ENCODE results near the gene GALE. TPM values are rescaled to one million over a fixed set of nuclear protein-coding genes. Genes with fewer than 3 reads are reported as not detected.
"Not testable (repeated sequence)": the region's sequence is repeated elsewhere in the genome, so short reads cannot be mapped to it uniquely, and the experiment has no call there.

Gene GALE
- total and polyA plus RNA-seq, 2 donors (not counting 1 experiment from before 2014, with no cell fraction given): 11.9 to 16.0 TPM

- H2AFZ ChIP-seq (ENCODE audit: low read length): no peak overlapping the region
- H3K4me3 ChIP-seq (replicated peaks in 1 of 4; ENCODE audit: control extremely low read depth in 1 of 4, insufficient read depth in 1 of 4, low read depth in 3 of 4, low read length in 4 of 4): no peak overlapping the region
- H4K20me1 ChIP-seq (ENCODE audit: control insufficient read depth, extremely low read depth, insufficient read depth, low read length): no peaks in the 10 kb centered on the region
- H3K79me2 ChIP-seq (ENCODE audit: control insufficient read depth, insufficient read depth, low read length): no peaks in the 10 kb centered on the region
- H3K9me3 ChIP-seq (ENCODE audit: control insufficient read depth, insufficient read depth, low read depth, low read length): no peaks in the 10 kb centered on the region
- no peak for TF ChIP-seq EZH2 (IDR thresholded peaks at IDR 0.05; ENCODE audit: low read length, missing control alignments)
- TF ChIP-seq, protein P1, sequence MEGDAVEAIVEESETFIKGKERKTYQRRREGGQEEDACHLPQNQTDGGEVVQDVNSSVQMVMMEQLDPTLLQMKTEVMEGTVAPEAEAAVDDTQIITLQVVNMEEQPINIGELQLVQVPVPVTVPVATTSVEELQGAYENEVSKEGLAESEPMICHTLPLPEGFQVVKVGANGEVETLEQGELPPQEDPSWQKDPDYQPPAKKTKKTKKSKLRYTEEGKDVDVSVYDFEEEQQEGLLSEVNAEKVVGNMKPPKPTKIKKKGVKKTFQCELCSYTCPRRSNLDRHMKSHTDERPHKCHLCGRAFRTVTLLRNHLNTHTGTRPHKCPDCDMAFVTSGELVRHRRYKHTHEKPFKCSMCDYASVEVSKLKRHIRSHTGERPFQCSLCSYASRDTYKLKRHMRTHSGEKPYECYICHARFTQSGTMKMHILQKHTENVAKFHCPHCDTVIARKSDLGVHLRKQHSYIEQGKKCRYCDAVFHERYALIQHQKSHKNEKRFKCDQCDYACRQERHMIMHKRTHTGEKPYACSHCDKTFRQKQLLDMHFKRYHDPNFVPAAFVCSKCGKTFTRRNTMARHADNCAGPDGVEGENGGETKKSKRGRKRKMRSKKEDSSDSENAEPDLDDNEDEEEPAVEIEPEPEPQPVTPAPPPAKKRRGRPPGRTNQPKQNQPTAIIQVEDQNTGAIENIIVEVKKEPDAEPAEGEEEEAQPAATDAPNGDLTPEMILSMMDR (conservative IDR thresholded peaks at IDR 0.05 in 1 of 2, IDR thresholded peaks at IDR 0.05 in 1 of 2; ENCODE audit: low read depth in 1 of 2, low read length in 2 of 2): no peak
- H3K27ac ChIP-seq (ENCODE audit: insufficient read depth, low read length): no peak overlapping the region
- DNase-seq (ENCODE audit: low read depth in 2 of 2): no peak
- no peaks in the 10 kb centered on the region for H3K4me1 ChIP-seq (ENCODE audit: control insufficient read depth, extremely low read depth, insufficient read depth, low read length)
- H3K9ac ChIP-seq (ENCODE audit: insufficient read depth, low read length): no peak overlapping the region
- H3K4me2 ChIP-seq (ENCODE audit: extremely low read depth, insufficient read depth, low read length): no peak overlapping the region
- H3K36me3 ChIP-seq (ENCODE audit: control insufficient read depth, insufficient read depth, low read length): peaks cover 2% of the 10 kb centered on the region
- H3K27me3 ChIP-seq (ENCODE audit: control insufficient read depth, insufficient read depth, low read length): no peaks in the 10 kb centered on the region
These were observed 4.5 kb upstream of the GALE start for GRCh38 chr1:23805025-23805424.

- Histone ChIP-seq H3K27ac (ENCODE audit: insufficient read depth, low read length) (no peak overlapping the region), H3K9ac (ENCODE audit: insufficient read depth, low read length) (no peak overlapping the region), H2AFZ (ENCODE audit: low read length) (no peak overlapping the region), H3K4me1 (ENCODE audit: control insufficient read depth, extremely low read depth, insufficient read depth, low read length) (peaks cover 7% of the 10 kb centered on the region), H4K20me1 (ENCODE audit: control insufficient read depth, extremely low read depth, insufficient read depth, low read length) (no peaks in the 10 kb centered on the region), H3K9me3 (ENCODE audit: control insufficient read depth, insufficient read depth, low read depth, low read length) (no peaks in the 10 kb centered on the region), H3K4me3 (replicated peaks in 1 of 4; ENCODE audit: control extremely low read depth in 1 of 4, insufficient read depth in 1 of 4, low read depth in 3 of 4, low read length in 4 of 4) (no peak overlapping the region), H3K36me3 (ENCODE audit: control insufficient read depth, insufficient read depth, low read length) (peaks cover 2% of the 10 kb centered on the region), H3K79me2 (ENCODE audit: control insufficient read depth, insufficient read depth, low read length) (no peaks in the 10 kb centered on the region), H3K4me2 (ENCODE audit: extremely low read depth, insufficient read depth, low read length) (no peak overlapping the region), H3K27me3 (ENCODE audit: control insufficient read depth, insufficient read depth, low read length) (no peaks in the 10 kb centered on the region)
- TF ChIP-seq, protein P1 (conservative IDR thresholded peaks at IDR 0.05 in 1 of 2, IDR thresholded peaks at IDR 0.05 in 1 of 2; ENCODE audit: low read depth in 1 of 2, low read length in 2 of 2): peak in 1 of 2 donors; percentile 20
- no peak for TF ChIP-seq EZH2 (IDR thresholded peaks at IDR 0.05; ENCODE audit: low read length, missing control alignments)
- no peak for DNase-seq (ENCODE audit: low read depth in 2 of 2)
These were observed 3.8 kb upstream of the GALE start for GRCh38 chr1:23804183-23804835.

- Histone ChIP-seq H3K9me3 (ENCODE audit: control insufficient read depth, insufficient read depth, low read depth, low read length) (no peaks in the 10 kb centered on the region), H3K27me3 (ENCODE audit: control insufficient read depth, insufficient read depth, low read length) (no peaks in the 10 kb centered on the region), H3K4me3 (replicated peaks in 1 of 4; ENCODE audit: control extremely low read depth in 1 of 4, insufficient read depth in 1 of 4, low read depth in 3 of 4, low read length in 4 of 4) (no peak overlapping the region), H3K27ac (ENCODE audit: insufficient read depth, low read length) (no peak overlapping the region), H3K79me2 (ENCODE audit: control insufficient read depth, insufficient read depth, low read length) (no peaks in the 10 kb centered on the region), H3K4me2 (ENCODE audit: extremely low read depth, insufficient read depth, low read length) (no peak overlapping the region), H3K36me3 (ENCODE audit: control insufficient read depth, insufficient read depth, low read length) (peaks cover 2% of the 10 kb centered on the region), H2AFZ (ENCODE audit: low read length) (no peak overlapping the region), H3K4me1 (ENCODE audit: control insufficient read depth, extremely low read depth, insufficient read depth, low read length) (peaks cover 8% of the 10 kb centered on the region), H4K20me1 (ENCODE audit: control insufficient read depth, extremely low read depth, insufficient read depth, low read length) (no peaks in the 10 kb centered on the region), H3K9ac (ENCODE audit: insufficient read depth, low read length) (no peak overlapping the region)
- DNase-seq (ENCODE audit: low read depth in 2 of 2): no peak
- TF ChIP-seq EZH2 (IDR thresholded peaks at IDR 0.05; ENCODE audit: low read length, missing control alignments): no peak
- TF ChIP-seq, protein P1 (conservative IDR thresholded peaks at IDR 0.05 in 1 of 2, IDR thresholded peaks at IDR 0.05 in 1 of 2; ENCODE audit: low read depth in 1 of 2, low read length in 2 of 2): no peak
These were observed 3.1 kb upstream of the GALE start for GRCh38 chr1:23803674-23804073.

DNA sequence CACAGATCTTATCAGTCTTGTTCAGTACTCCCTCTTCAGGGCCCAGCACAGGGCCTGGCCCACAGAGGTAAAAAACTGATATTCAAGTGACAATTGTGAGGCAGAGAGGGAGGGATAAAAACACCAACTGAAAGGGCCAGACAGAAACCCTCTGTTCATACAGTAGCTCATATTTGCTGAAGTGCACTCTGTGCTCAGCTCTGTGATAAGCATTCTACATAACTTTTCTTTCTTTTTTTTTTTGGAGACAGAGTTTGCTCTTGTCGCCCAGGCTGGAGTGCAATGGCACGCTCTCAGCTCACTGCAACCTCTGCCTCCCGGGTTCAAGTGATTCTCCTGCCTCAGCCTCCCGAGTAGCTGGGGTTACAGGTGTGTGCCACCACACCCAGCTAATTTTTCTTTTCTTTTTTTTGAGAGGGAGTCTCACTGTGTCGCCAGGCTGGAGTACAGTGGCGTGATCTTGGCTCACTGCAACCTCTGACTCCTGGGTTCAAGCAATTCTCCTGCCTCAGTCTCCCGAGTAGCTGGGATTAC is 2.3 kb upstream of the GALE start:
- not testable (repeated sequence) for H3K27me3 ChIP-seq (ENCODE audit: control insufficient read depth, insufficient read depth, low read length); H3K36me3 ChIP-seq (ENCODE audit: control insufficient read depth, insufficient read depth, low read length); H3K9ac ChIP-seq (ENCODE audit: insufficient read depth, low read length); H3K4me2 ChIP-seq (ENCODE audit: extremely low read depth, insufficient read depth, low read length); DNase-seq (ENCODE audit: low read depth in 2 of 2); H4K20me1 ChIP-seq (ENCODE audit: control insufficient read depth, extremely low read depth, insufficient read depth, low read length); H3K4me3 ChIP-seq (replicated peaks in 1 of 4; ENCODE audit: control extremely low read depth in 1 of 4, insufficient read depth in 1 of 4, low read depth in 3 of 4, low read length in 4 of 4); H3K79me2 ChIP-seq (ENCODE audit: control insufficient read depth, insufficient read depth, low read length); H3K4me1 ChIP-seq (ENCODE audit: control insufficient read depth, extremely low read depth, insufficient read depth, low read length); H3K27ac ChIP-seq (ENCODE audit: insufficient read depth, low read length); H3K9me3 ChIP-seq (ENCODE audit: control insufficient read depth, insufficient read depth, low read depth, low read length); H2AFZ ChIP-seq (ENCODE audit: low read length)
